HEK293T (cell line): ENCODE measurements around the gene PSMD3.

ENCODE experiments used
- CTCF ChIA-PET: fragments of 350-600 bp; formaldehyde crosslinking; extraction: SDS; loops from one replicate; lab custom pipeline; 2021; ENCODE audit warnings: antibody characterized with exemption, inconsistent platforms; lab: Yijun Ruan, JAX
- POLR2A ChIA-PET: fragments of 350-600 bp; formaldehyde crosslinking; extraction: SDS; loops from one replicate; lab custom pipeline; 2020; ENCODE audit warnings: antibody characterized with exemption, inconsistent platforms; lab: Yijun Ruan, JAX
- DNase-seq: peaks from one replicate; pipeline ENCODE4 v3.0.0; 2012; ENCODE audit warnings: mixed read lengths; ENCODE audit errors: extremely low spot score
- ARNT ChIP-seq: fragments of 450-650 bp; IDR thresholded peaks from 2 replicates; pipeline ENCODE4 v1.6.1; 2017; ENCODE audit warnings: mild to moderate bottlenecking
- BHLHE40 ChIP-seq: fragments of 450-650 bp; IDR thresholded peaks from 2 replicates; pipeline ENCODE4 v1.6.1; 2016; ENCODE audit warnings: mild to moderate bottlenecking, moderate library complexity, borderline replicate concordance
- CTBP1 ChIP-seq: fragments of 450-650 bp; IDR thresholded peaks from 2 replicates; pipeline ENCODE4 v1.6.1; 2016; ENCODE audit warnings: borderline replicate concordance
- ELF4 ChIP-seq: fragments of 450-650 bp; IDR thresholded peaks from 2 replicates; pipeline ENCODE4 v1.6.1; 2017; ENCODE audit warnings: antibody characterized with exemption
- FOXA1 ChIP-seq: fragments of 450-650 bp; IDR thresholded peaks from 2 replicates; pipeline ENCODE4 v1.6.1; 2016; ENCODE audit warnings: mild to moderate bottlenecking
- FOXK2 ChIP-seq: fragments of 450-650 bp; IDR thresholded peaks from 2 replicates; pipeline ENCODE4 v1.6.1; 2016; ENCODE audit warnings: mild to moderate bottlenecking
- FOXM1 ChIP-seq: fragments of 450-650 bp; IDR thresholded peaks from 2 replicates; pipeline ENCODE4 v1.6.1; 2017; ENCODE audit warnings: mild to moderate bottlenecking, borderline replicate concordance
- HDGF ChIP-seq: fragments of 450-650 bp; IDR thresholded peaks from 2 replicates; pipeline ENCODE4 v1.6.1; 2017; ENCODE audit warnings: antibody characterized with exemption, borderline replicate concordance
- L3MBTL2 ChIP-seq: fragments of 450-650 bp; conservative IDR thresholded peaks from 2 replicates; pipeline ENCODE4 v1.6.1; 2016; ENCODE audit warnings: mild to moderate bottlenecking
- LEF1 ChIP-seq: fragments of 450-650 bp; IDR thresholded peaks from 2 replicates; pipeline ENCODE4 v1.6.1; 2017; ENCODE audit warnings: mild to moderate bottlenecking, borderline replicate concordance
- NFRKB ChIP-seq: fragments of 450-650 bp; IDR thresholded peaks from 2 replicates; pipeline ENCODE4 v1.6.1; 2016; ENCODE audit warnings: mild to moderate bottlenecking, moderate library complexity
- PKNOX1 ChIP-seq: fragments of 450-650 bp; IDR thresholded peaks from 2 replicates; pipeline ENCODE4 v1.6.1; 2016
- SP1 ChIP-seq: fragments of 450-650 bp; IDR thresholded peaks from 2 replicates; pipeline ENCODE4 v1.6.1; 2017
- SUZ12 ChIP-seq: fragments of 450-650 bp; IDR thresholded peaks from 2 replicates; pipeline ENCODE4 v1.6.1; 2016; ENCODE audit warnings: mild to moderate bottlenecking
- TARDBP ChIP-seq: fragments of 450-650 bp; IDR thresholded peaks from 2 replicates; pipeline ENCODE4 v1.6.1; 2016
- ZNF384 ChIP-seq: fragments of 450-650 bp; IDR thresholded peaks from 2 replicates; pipeline ENCODE4 v1.6.1; 2016

The PSMD3 gene

GRCh38 chr17:39970157-39970692 lies 10.4 kb upstream of the PSMD3 start:
- no peak for DNase-seq
- CTCF ChIA-PET, result interaction anchor here (1.0 kb wide), 1 partner anchor 12 kb away, joined by 3 read pairs; no protein-coding TSS in a partner anchor
- no peak for TF ChIP-seq BHLHE40
- TF ChIP-seq FOXM1, result no peak
- no peak for TF ChIP-seq CTBP1
- TF ChIP-seq PKNOX1, result no peak
- TF ChIP-seq ELF4, result no peak
- no peak for TF ChIP-seq ARNT
- no peak for TF ChIP-seq FOXK2
- POLR2A ChIA-PET, result interaction anchor here (0.6 kb wide), 1 partner anchor 149 kb away, joined by 4 read pairs; no protein-coding TSS in a partner anchor

- POLR2A ChIA-PET, result interaction anchor here (0.6 kb wide), 1 partner anchor 148 kb away, joined by 4 read pairs; no protein-coding TSS in a partner anchor
These were observed 9.5 kb upstream of the PSMD3 start for GRCh38 chr17:39971076-39971603.

GRCh38 chr17:39972271-39972670 lies 8.3 kb upstream of the PSMD3 start:
- no peak for DNase-seq
- no peak for TF ChIP-seq ARNT
- TF ChIP-seq LEF1, result no peak
- TF ChIP-seq PKNOX1, result no peak
- TF ChIP-seq FOXM1, result no peak
- TF ChIP-seq SP1, result no peak
- no peak for TF ChIP-seq CTBP1
- TF ChIP-seq TARDBP, result no peak
- TF ChIP-seq ELF4, result no peak
- no peak for TF ChIP-seq SUZ12
- TF ChIP-seq L3MBTL2, result no peak
- TF ChIP-seq NFRKB, result no peak
- TF ChIP-seq HDGF, result no peak
- no peak for TF ChIP-seq FOXK2
- no peak for TF ChIP-seq ZNF384
- no peak for TF ChIP-seq BHLHE40
- no peak for TF ChIP-seq FOXA1
- CTCF ChIA-PET, result interaction anchor here (0.6 to 1.8 kb wide), 2 partner anchors 14 to 50 kb away, joined by 3 to 4 read pairs; no protein-coding TSS in a partner anchor
- POLR2A ChIA-PET, result interaction anchor here (0.8 kb wide), 1 partner anchor 8 kb away, joined by 4 read pairs; the partner anchor contains the start of gene PSMD3

More at GRCh38 chr17:39971076-39971603, 9.5 kb upstream of the PSMD3 start:
- TF ChIP-seq LEF1, result no peak
- no peak for TF ChIP-seq TARDBP
- CTCF ChIA-PET, result interaction anchor here (1.0 kb wide), 1 partner anchor 12 kb away, joined by 3 read pairs; no protein-coding TSS in a partner anchor
- DNase-seq, result no peak

- no peak for DNase-seq
- ChIA-PET POLR2A (no interaction called here), CTCF (interaction anchor here (1.8 kb wide), 1 partner anchor 15 kb away, joined by 4 read pairs; no protein-coding TSS in a partner anchor)
- TF ChIP-seq ZNF384, result no peak
- no peak for TF ChIP-seq NFRKB
- no peak for TF ChIP-seq FOXK2
- TF ChIP-seq HDGF, result no peak
- no peak for TF ChIP-seq BHLHE40
- TF ChIP-seq TARDBP, result no peak
- TF ChIP-seq SP1, result no peak
- no peak for TF ChIP-seq L3MBTL2
These were observed 7.1 kb upstream of the PSMD3 start for GRCh38 chr17:39973496-39973895.

GRCh38 chr17:39974433-39974832 lies 6.2 kb upstream of the PSMD3 start:
- ChIA-PET CTCF (no interaction called here), POLR2A (no interaction called here)
- DNase-seq, result no peak
- TF ChIP-seq SUZ12, result no peak
- no peak for TF ChIP-seq ARNT
- no peak for TF ChIP-seq TARDBP
- no peak for TF ChIP-seq LEF1
- TF ChIP-seq FOXK2, result no peak
- TF ChIP-seq NFRKB, result no peak
- no peak for TF ChIP-seq PKNOX1

- ChIA-PET POLR2A (interaction anchor here (0.7 to 1.1 kb wide), 3 partner anchors 10 to 146 kb away, joined by 3 to 4 read pairs (median 3); partner anchors contain the start of gene MSL1), CTCF (interaction anchor here (0.6 to 2.0 kb wide), 4 partner anchors 12 to 60 kb away, joined by 3 to 6 read pairs (median 4); no protein-coding TSS in a partner anchor)
- no peak for DNase-seq
- TF ChIP-seq FOXA1 (no peak), TARDBP (no peak)
These were observed 4.8 kb upstream of the PSMD3 start for GRCh38 chr17:39975801-39976200.
